ENCODE results near the gene CACNA2D4.
A peak's percentile ranks its signal among the peaks of the same experiment; 100 is the strongest.

Gene CACNA2D4

DNA sequence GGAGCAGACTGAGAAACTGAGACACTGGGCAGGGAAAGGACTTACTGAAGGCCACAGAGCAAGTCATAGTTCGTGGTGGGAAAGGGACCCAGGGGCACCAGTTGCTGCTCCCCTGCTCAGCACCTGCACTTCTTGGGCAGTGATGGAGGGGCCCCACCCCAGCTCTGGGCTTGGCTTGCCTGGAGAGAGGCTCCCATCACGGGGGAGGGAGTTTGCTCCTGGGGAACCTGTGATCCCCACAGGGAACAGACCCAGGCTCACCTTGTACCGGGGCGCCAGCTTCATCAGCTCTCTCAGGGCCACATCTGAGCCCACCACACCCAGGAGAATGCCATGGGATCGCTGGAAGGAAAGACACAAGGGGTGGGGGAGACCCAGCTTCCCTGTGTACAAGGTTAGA lies 39.8 kb downstream of the CACNA2D4 start:
- Histone ChIP-seq H4K20me1 (no peaks in the 10 kb centered on the region), H3K27me3 (no peaks in the 10 kb centered on the region), H3K9me3 (replicated peaks in 1 of 11) (peaks cover 0 to 4% (median 0%) of the 10 kb centered on the region in 11 experiments; a peak in 1 of 22 replicates), H3K27ac (no peak overlapping the region), H3K36me3 (peaks cover 0 to 15% (median 0%) of the 10 kb centered on the region in 11 experiments; a peak in 5 of 22 replicates), H3K4me3 (no peak overlapping the region), H3K4me2 (no peak overlapping the region), H3K4me1 (peaks cover 0 to 16% (median 3%) of the 10 kb centered on the region in 10 experiments; a peak in 6 of 20 replicates), H3K9ac (no peak overlapping the region)
- no peak for TF ChIP-seq Cebpa-rat (IDR thresholded peaks at IDR 0.05)

GRCh38 chr12:1878214-1878613 lies 40.2 kb downstream of the CACNA2D4 start:
- Histone ChIP-seq H3K4me2 (no peak overlapping the region), H3K9ac (no peak overlapping the region), H3K27me3 (no peaks in the 10 kb centered on the region), H3K36me3 (peaks cover 0 to 14% (median 0%) of the 10 kb centered on the region in 11 experiments; a peak in 5 of 22 replicates), H3K9me3 (replicated peaks in 1 of 11) (peaks cover 0 to 4% (median 0%) of the 10 kb centered on the region in 11 experiments; a peak in 1 of 22 replicates), H4K20me1 (no peaks in the 10 kb centered on the region), H3K4me3 (no peak overlapping the region), H3K4me1 (peaks cover 0 to 19% (median 2%) of the 10 kb centered on the region in 10 experiments; a peak in 6 of 20 replicates), H3K27ac (no peak overlapping the region)
- TF ChIP-seq Cebpa-rat (IDR thresholded peaks at IDR 0.05) = no peak

DNA sequence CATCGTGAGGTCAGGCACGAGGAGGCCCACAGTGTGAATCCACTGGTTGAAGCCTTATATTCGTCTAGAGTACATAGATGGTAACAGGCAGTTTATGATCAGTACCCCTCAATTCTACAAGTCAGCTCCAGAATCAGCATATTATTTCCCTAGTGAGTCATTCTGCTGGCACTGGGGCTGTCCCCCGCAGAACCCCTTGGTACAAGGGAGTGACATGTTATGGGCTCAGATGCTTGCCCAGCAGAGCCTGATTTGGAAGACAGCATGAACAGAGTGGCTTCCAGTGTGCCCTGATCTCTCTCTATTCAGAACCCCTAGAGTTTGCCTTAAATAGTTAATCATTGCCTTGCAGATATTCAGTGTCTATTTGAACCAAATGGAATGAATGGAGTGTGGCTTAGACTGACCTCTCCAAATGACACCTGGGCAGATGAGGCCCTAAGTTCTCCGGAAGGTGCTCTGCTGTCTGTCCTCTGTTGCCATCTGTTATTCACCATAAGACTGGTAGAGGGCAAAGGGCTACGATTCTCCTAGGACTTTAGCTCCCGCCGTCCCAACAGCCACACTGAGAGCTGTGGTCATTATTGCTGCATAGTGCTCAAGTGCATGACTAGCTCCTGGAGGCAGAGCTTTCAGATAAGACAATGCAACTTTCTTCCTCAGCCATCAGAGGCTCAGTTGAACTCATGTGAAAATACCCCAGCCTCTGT lies 41.1 kb downstream of the CACNA2D4 start:
- H3K36me3 ChIP-seq = peaks cover 0 to 14% (median 0%) of the 10 kb centered on the region in 11 experiments; a peak in 5 of 22 replicates
- H4K20me1 ChIP-seq = no peaks in the 10 kb centered on the region
- TF ChIP-seq Cebpa-rat (IDR thresholded peaks at IDR 0.05) = no peak
- H3K4me3 ChIP-seq = no peak overlapping the region
- H3K27ac ChIP-seq = no peak overlapping the region
- H3K9me3 ChIP-seq (replicated peaks in 1 of 11) = peaks cover 0 to 4% (median 0%) of the 10 kb centered on the region in 11 experiments; a peak in 1 of 22 replicates
- peak overlapping the region in 1 of 11 experiments; percentile 17; a peak in 2 of 22 replicates for H3K4me2 ChIP-seq
- H3K4me1 ChIP-seq = peaks cover 0 to 19% (median 0%) of the 10 kb centered on the region in 10 experiments; a peak in 3 of 20 replicates
- no peaks in the 10 kb centered on the region for H3K27me3 ChIP-seq
- no peak overlapping the region for H3K9ac ChIP-seq

- no peak overlapping the region for H3K9ac ChIP-seq
- H3K4me1 ChIP-seq = peaks cover 0 to 19% (median 0%) of the 10 kb centered on the region in 10 experiments; a peak in 3 of 20 replicates
- no peak overlapping the region for H3K4me2 ChIP-seq
- no peak for TF ChIP-seq Cebpa-rat (IDR thresholded peaks at IDR 0.05)
- no peak overlapping the region for H3K27ac ChIP-seq
- H3K36me3 ChIP-seq = peaks cover 0 to 14% (median 0%) of the 10 kb centered on the region in 11 experiments; a peak in 5 of 22 replicates
- H3K27me3 ChIP-seq = no peaks in the 10 kb centered on the region
- H3K9me3 ChIP-seq (replicated peaks in 1 of 11) = peaks cover 0 to 4% (median 0%) of the 10 kb centered on the region in 11 experiments; a peak in 2 of 22 replicates
- no peaks in the 10 kb centered on the region for H4K20me1 ChIP-seq
- no peak overlapping the region for H3K4me3 ChIP-seq
Measured at GRCh38 chr12:1876086-1876485, 42.4 kb downstream of the CACNA2D4 start.

- H3K27ac ChIP-seq = no peak overlapping the region
- no peak overlapping the region for H3K4me3 ChIP-seq
- H3K4me2 ChIP-seq = no peak overlapping the region
- no peak for TF ChIP-seq Cebpa-rat (IDR thresholded peaks at IDR 0.05)
- peaks cover 0 to 4% (median 0%) of the 10 kb centered on the region in 11 experiments; a peak in 2 of 22 replicates for H3K9me3 ChIP-seq (replicated peaks in 1 of 11)
- H3K9ac ChIP-seq = no peak overlapping the region
- H4K20me1 ChIP-seq = no peaks in the 10 kb centered on the region
- H3K4me1 ChIP-seq = peaks cover 0 to 19% (median 0%) of the 10 kb centered on the region in 10 experiments; a peak in 3 of 20 replicates
- H3K27me3 ChIP-seq = no peaks in the 10 kb centered on the region
- H3K36me3 ChIP-seq = peaks cover 0 to 14% (median 0%) of the 10 kb centered on the region in 11 experiments; a peak in 5 of 22 replicates
Measured at GRCh38 chr12:1875608-1876007, 42.8 kb downstream of the CACNA2D4 start.

- peaks cover 0 to 16% (median 6%) of the 10 kb centered on the region in 11 experiments; a peak in 6 of 22 replicates for H3K9me3 ChIP-seq (replicated peaks in 1 of 11)
- peak overlapping the region in 2 of 11 experiments; percentile 23 to 48; a peak in 3 of 22 replicates for H3K4me2 ChIP-seq
- no peaks in the 10 kb centered on the region for H3K27me3 ChIP-seq
- no peak for TF ChIP-seq Cebpa-rat (IDR thresholded peaks at IDR 0.05)
- no peak overlapping the region for H3K27ac ChIP-seq
- peaks cover 0 to 19% (median 0%) of the 10 kb centered on the region in 10 experiments; a peak in 3 of 20 replicates for H3K4me1 ChIP-seq
- H3K9ac ChIP-seq = no peak overlapping the region
- H4K20me1 ChIP-seq = no peaks in the 10 kb centered on the region
- no peak overlapping the region for H3K4me3 ChIP-seq
- peaks cover 0 to 6% (median 0%) of the 10 kb centered on the region in 11 experiments; a peak in 4 of 22 replicates for H3K36me3 ChIP-seq
Measured at GRCh38 chr12:1873531-1874510, 44.6 kb downstream of the CACNA2D4 start.

GRCh38 chr12:1872448-1872847 lies 46.0 kb downstream of the CACNA2D4 start:
- H3K9ac ChIP-seq = no peak overlapping the region
- no peaks in the 10 kb centered on the region for H3K27me3 ChIP-seq
- H3K36me3 ChIP-seq = peaks cover 0 to 4% (median 0%) of the 10 kb centered on the region in 11 experiments; a peak in 1 of 22 replicates
- peaks cover 0 to 16% (median 0%) of the 10 kb centered on the region in 10 experiments; a peak in 3 of 20 replicates for H3K4me1 ChIP-seq
- H4K20me1 ChIP-seq = no peaks in the 10 kb centered on the region
- no peak for TF ChIP-seq Cebpa-rat (IDR thresholded peaks at IDR 0.05)
- H3K4me2 ChIP-seq = no peak overlapping the region
- no peak overlapping the region for H3K27ac ChIP-seq
- H3K9me3 ChIP-seq (replicated peaks in 1 of 11) = peaks cover 9 to 28% (median 16%) of the 10 kb centered on the region in 11 experiments; a peak in 15 of 22 replicates
- no peak overlapping the region for H3K4me3 ChIP-seq

GRCh38 chr12:1872001-1872400 lies 46.5 kb downstream of the CACNA2D4 start:
- Histone ChIP-seq H3K36me3 (peaks cover 0 to 4% (median 0%) of the 10 kb centered on the region in 11 experiments; a peak in 1 of 22 replicates), H3K4me1 (peaks cover 0 to 12% (median 0%) of the 10 kb centered on the region in 10 experiments; a peak in 3 of 20 replicates), H3K4me2 (no peak overlapping the region), H3K9me3 (replicated peaks in 1 of 11) (peaks cover 9 to 28% (median 16%) of the 10 kb centered on the region in 11 experiments; a peak in 15 of 22 replicates), H3K4me3 (no peak overlapping the region), H3K27ac (no peak overlapping the region), H3K9ac (no peak overlapping the region), H3K27me3 (no peaks in the 10 kb centered on the region), H4K20me1 (no peaks in the 10 kb centered on the region)
- no peak for TF ChIP-seq Cebpa-rat (IDR thresholded peaks at IDR 0.05)
